Transverse colon (tissue), 4 donors: Measurements from ENCODE around the gene SAXO1. TPM values are rescaled to one million over a fixed set of nuclear protein-coding genes. Genes with fewer than 3 reads are reported as not detected.

Experiments
- DNase-seq: peaks from one replicate; pipeline ENCODE4 v3.0.0-alpha.2; 2019
- H3K27ac ChIP-seq, 4 donors: fragments of 200-600 bp; sonication (generic); 2 replicates each; pipeline ENCODE4 v1.5.1; 2016 to 2018; ENCODE audit warnings: inconsistent platforms in 4 of 4
- H3K27me3 ChIP-seq: fragments of 200-600 bp; sonication (generic); 2 replicates; pipeline ENCODE4 v1.5.1; 2017; ENCODE audit warnings: inconsistent platforms
- H3K36me3 ChIP-seq, 4 donors: fragments of 200-600 bp; sonication (generic); 2 replicates each; pipeline ENCODE4 v1.5.1; 2017 to 2019; ENCODE audit warnings: inconsistent platforms in 4 of 4
- H3K4me1 ChIP-seq, 4 donors: fragments of 200-600 bp; sonication (generic); 2 replicates each; pipeline ENCODE4 v1.5.1; 2017 to 2020; ENCODE audit warnings: inconsistent platforms in 4 of 4
- H3K4me3 ChIP-seq, 4 donors: fragments of 200-600 bp; sonication (generic); 1 replicate in 1 of 4; 2 replicates in 3 of 4; pipeline versions ENCODE4 v1.5.1 to v1.6.1; 2017 to 2019; ENCODE audit warnings: inconsistent platforms in 4 of 4
- H3K9me3 ChIP-seq, 2 donors: fragments of 200-600 bp; sonication (generic); 2 replicates each; pipeline ENCODE4 v1.5.1; 2017 to 2019; ENCODE audit warnings: inconsistent platforms in 2 of 2
- CTCF ChIP-seq, 5 experiments: fragments of 200-600 bp in 3 of 5; fragments of 450-650 bp in 2 of 5; sonication (generic) in 3 of 5; IDR thresholded peaks; 1 replicate in 2 of 5; 2 replicates in 3 of 5; pipeline ENCODE4 v1.5.1; 2016 to 2017; ENCODE audit warnings: antibody characterized with exemption in 5 of 5, inconsistent platforms in 3 of 5, mild to moderate bottlenecking in 2 of 5, moderate library complexity in 1 of 5
- EP300 ChIP-seq: sonication (generic); formaldehyde crosslinking; IDR thresholded peaks from one replicate; pipeline ENCODE4 v1.6.1; 2017; ENCODE audit warnings: antibody characterized with exemption, low read depth
- POLR2A ChIP-seq: fragments of 450-650 bp; IDR thresholded peaks from one replicate; pipeline ENCODE4 v1.6.1; 2016; ENCODE audit warnings: antibody characterized with exemption, mild to moderate bottlenecking, moderate library complexity
- POLR2AphosphoS5 ChIP-seq, 3 donors: sonication (generic); formaldehyde crosslinking; IDR thresholded peaks; one replicate each; pipeline ENCODE4 v1.6.1; 2016; ENCODE audit warnings: antibody characterized with exemption in 3 of 3
- WGBS, 2 donors: methylation state at CpG; one replicate each; pipeline ENCODE4 v1.1.5; 2018; ENCODE audit warnings: low coverage in 1 of 2; 5-methylcytosine and 5-hydroxymethylcytosine counted together
- in situ Hi-C, 4 donors: fragments of 200-750 bp; cut with MboI; loops; one replicate each; pipeline versions ENCODE4 v1.15.0 to v1.15.1; 2017; ENCODE audit warnings: low sequenced_read_pairs in 3 of 4, low pct_ligation_motif_present in 1 of 4, low pct_unique_long_range_greater_than_20kb in 1 of 4
- intact Hi-C: fragments of 100-400 bp; cut with DNase I; formaldehyde crosslinking; loops from one replicate; pipeline ENCODE4 v1.15.1; 2023; ENCODE audit warnings: low total_unique reads
- total RNA-seq, 4 donors: library from RNA; depleted of rRNA; stranded (reverse); fragments of >200 nt; gene quantifications; one replicate each; pipeline ENCODE4 v1.1.0, GENCODE V29; 2016

SAXO1 gene
- total RNA-seq, 4 donors from 2014 or later, result 0.41 TPM; not detected in 3

GRCh38 chr9:18911714-18912342 lies 121.2 kb downstream of the SAXO1 start:
- in situ Hi-C loops, result no loop called here
- no peaks in the 10 kb centered on the region for H3K27me3 ChIP-seq
- no peak for DNase-seq
- H3K4me1 ChIP-seq, result no peaks in the 10 kb centered on the region
- intact Hi-C loops, result no loop called here
- no peak overlapping the region for H3K4me3 ChIP-seq
- no peak for TF ChIP-seq EP300
- TF ChIP-seq CTCF (IDR thresholded peaks at IDR 0.05), result no peak
- no peak for TF ChIP-seq POLR2AphosphoS5 (IDR thresholded peaks at IDR 0.05)
- no peak for TF ChIP-seq POLR2A
- WGBS, 2 donors, result 89 to 94% methylated on average over 2 to 9 of the region's 9 CpGs
- no peak overlapping the region for H3K27ac ChIP-seq
- H3K9me3 ChIP-seq, result no peaks in the 10 kb centered on the region
- H3K36me3 ChIP-seq, result no peaks in the 10 kb centered on the region

GRCh38 chr9:18910916-18911315 lies 122.1 kb downstream of the SAXO1 start:
- TF ChIP-seq POLR2A (no peak), EP300 (no peak), POLR2AphosphoS5 (IDR thresholded peaks at IDR 0.05) (no peak), CTCF (IDR thresholded peaks at IDR 0.05) (no peak)
- no peak for DNase-seq
- Histone ChIP-seq H3K27ac (no peak overlapping the region), H3K4me1 (no peaks in the 10 kb centered on the region), H3K9me3 (no peaks in the 10 kb centered on the region), H3K36me3 (no peaks in the 10 kb centered on the region), H3K27me3 (no peaks in the 10 kb centered on the region), H3K4me3 (no peak overlapping the region)
- WGBS, 2 donors, result 52 to 67% methylated on average over 1 to 6 of the region's 6 CpGs
- intact Hi-C loops (no loop called here), in situ Hi-C loops (no loop called here)

- intact Hi-C loops, result no loop called here
- Histone ChIP-seq H3K36me3 (no peaks in the 10 kb centered on the region), H3K27me3 (no peaks in the 10 kb centered on the region), H3K27ac (no peak overlapping the region), H3K4me3 (no peak overlapping the region), H3K4me1 (no peaks in the 10 kb centered on the region), H3K9me3 (no peaks in the 10 kb centered on the region)
- DNase-seq, result no peak
- in situ Hi-C loops, result no loop called here
- WGBS, 2 donors, result 63 to 83% methylated on average over 1 to 2 of the region's 2 CpGs
- TF ChIP-seq CTCF (IDR thresholded peaks at IDR 0.05), result no peak
- TF ChIP-seq EP300, result no peak
- no peak for TF ChIP-seq POLR2A
- no peak for TF ChIP-seq POLR2AphosphoS5 (IDR thresholded peaks at IDR 0.05)
These were observed 122.6 kb downstream of the SAXO1 start for GRCh38 chr9:18910435-18910834.

DNA sequence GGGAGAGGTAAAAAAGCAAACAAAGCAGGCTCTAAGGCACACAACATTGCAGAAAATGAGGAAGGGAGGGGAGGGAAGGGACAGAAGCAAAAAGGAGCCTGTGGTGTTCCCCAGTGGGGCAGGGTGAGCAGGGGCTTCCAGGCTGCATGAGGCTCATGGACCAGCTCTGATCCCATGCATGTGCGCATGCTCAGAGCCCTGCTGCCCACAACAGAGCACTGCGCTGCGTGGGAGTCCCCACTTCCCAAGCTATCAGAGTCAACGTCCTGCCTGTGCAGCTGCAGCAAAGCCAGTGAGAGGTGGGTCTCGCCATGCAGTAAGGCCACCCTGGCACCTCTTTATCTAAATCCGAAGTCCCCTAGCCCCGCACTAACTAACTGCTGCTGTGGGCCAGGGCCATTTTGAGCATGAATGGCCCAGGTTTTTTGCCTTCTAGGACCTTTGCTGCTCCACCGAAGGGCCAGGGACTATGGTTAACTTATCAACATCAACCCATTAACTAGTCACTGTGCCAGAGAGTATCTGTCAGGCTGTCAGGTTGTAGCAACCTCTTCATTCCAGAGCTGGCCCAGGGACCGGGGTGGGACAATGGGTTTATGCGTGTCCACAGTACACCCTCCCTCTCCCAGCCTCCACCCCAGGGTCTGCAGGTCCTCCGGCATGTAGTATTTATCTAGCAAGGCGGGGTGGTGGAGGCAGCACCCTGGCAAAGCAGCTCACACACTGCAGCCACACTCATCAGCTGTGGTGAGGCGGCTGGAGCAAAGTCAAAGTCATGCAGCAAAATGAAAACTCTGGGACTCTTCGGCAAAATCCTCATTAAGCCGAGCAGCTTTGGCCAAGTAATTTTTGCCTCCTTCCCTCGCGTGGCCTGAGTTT lies 123.6 kb downstream of the SAXO1 start:
- intact Hi-C loops, result no loop called here
- WGBS, 2 donors, result 76 to 100% methylated on average over 2 to 17 of the region's 17 CpGs
- Histone ChIP-seq H3K9me3 (no peaks in the 10 kb centered on the region), H3K4me1 (no peaks in the 10 kb centered on the region), H3K27me3 (no peaks in the 10 kb centered on the region), H3K4me3 (no peak overlapping the region), H3K36me3 (no peaks in the 10 kb centered on the region), H3K27ac (no peak overlapping the region)
- TF ChIP-seq POLR2A (no peak), CTCF (IDR thresholded peaks at IDR 0.05) (no peak), EP300 (no peak), POLR2AphosphoS5 (IDR thresholded peaks at IDR 0.05) (no peak)
- DNase-seq, result no peak
- in situ Hi-C loops, result no loop called here
